ENCODE results near the gene SLC12A3.
A peak's percentile ranks its signal among the peaks of the same experiment; 100 is the strongest.

The SLC12A3 gene

GRCh38 chr16:56941092-56941491 is 76.1 kb downstream of the SLC12A3 start:
- no peak for TF ChIP-seq CTCF (IDR thresholded peaks at IDR 0.05)
- no peak for DNase-seq (ENCODE audit: low spot score)

GRCh38 chr16:56941856-56942331 is 76.9 kb downstream of the SLC12A3 start:
- TF ChIP-seq CTCF (IDR thresholded peaks at IDR 0.05): no peak
- DNase-seq (ENCODE audit: low spot score): no peak
- H3K4me3 ChIP-seq: no peak overlapping the region
- H3K27ac ChIP-seq: no peak overlapping the region

More at GRCh38 chr16:56941092-56941491, 76.1 kb downstream of the SLC12A3 start:
- Histone ChIP-seq H3K27ac (peak overlapping the region in 1 of 2 donors; percentile 38), H3K4me3 (no peak overlapping the region)

GRCh38 chr16:56943761-56944375 is 78.9 kb downstream of the SLC12A3 start:
- no peak for DNase-seq (ENCODE audit: low spot score)
- Histone ChIP-seq H3K4me3 (no peak overlapping the region), H3K27ac (no peak overlapping the region)
- no peak for TF ChIP-seq CTCF (IDR thresholded peaks at IDR 0.05)

- no peak overlapping the region for H3K4me3 ChIP-seq
- DNase-seq (ENCODE audit: low spot score): no peak
- no peak for TF ChIP-seq CTCF (IDR thresholded peaks at IDR 0.05)
- peak overlapping the region; percentile 27 to 60 for H3K27ac ChIP-seq
Measured at GRCh38 chr16:56944954-56945839, 80.2 kb downstream of the SLC12A3 start.

GRCh38 chr16:56945847-56946527 is 81.0 kb downstream of the SLC12A3 start:
- H3K4me3 ChIP-seq: no peak overlapping the region
- no peak for TF ChIP-seq CTCF (IDR thresholded peaks at IDR 0.05)
- DNase-seq (ENCODE audit: low spot score): no peak
- peak overlapping the region in 1 of 2 donors; percentile 54 for H3K27ac ChIP-seq

GRCh38 chr16:56946767-56947603 is 82.0 kb downstream of the SLC12A3 start:
- no peak for DNase-seq (ENCODE audit: low spot score)
- no peak overlapping the region for H3K4me3 ChIP-seq
- TF ChIP-seq CTCF (IDR thresholded peaks at IDR 0.05): no peak
- peak overlapping the region in 1 of 2 donors; percentile 54 for H3K27ac ChIP-seq

All from coronary artery (tissue), 2 donors.